ENCODE data around the gene CMIP. TPM values are rescaled to one million over a fixed set of nuclear protein-coding genes. Genes with fewer than 3 reads are reported as not detected.

CMIP gene
- total and polyA plus RNA-seq, 10 of the 15 experiments (the other 5 are each of a cell fraction or from before 2014, with no cell fraction given), result 1.2 to 43.2 (median 4.4) TPM

DNA sequence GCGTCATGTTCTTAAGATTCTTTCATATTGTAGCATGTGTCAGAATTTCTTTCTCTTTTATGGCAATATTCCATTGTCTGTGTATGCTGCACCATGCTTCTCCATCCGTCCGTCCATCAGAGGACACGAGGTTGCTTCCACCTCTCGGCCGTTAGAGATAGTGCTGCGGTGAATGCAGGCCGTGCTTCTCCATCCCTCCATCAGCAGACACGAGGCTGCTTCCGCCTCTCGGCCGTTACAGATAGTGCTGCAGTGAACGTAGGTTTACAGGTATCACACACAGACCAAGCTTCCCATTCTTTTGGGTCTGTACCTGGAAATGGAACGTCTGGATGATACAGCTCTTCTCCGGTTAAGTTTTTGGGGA is 113.5 kb downstream of the CMIP start:
- Histone ChIP-seq H3K79me2 (ENCODE audit: control insufficient read depth, insufficient read depth, low read length) (no peaks in the 10 kb centered on the region; the same call in none of the 2 replicates), H4K20me1 (ENCODE audit: control insufficient read depth, insufficient read depth) (no peaks in the 10 kb centered on the region; the same call in 1 of the 2 replicates), H3K27ac (ENCODE audit: control insufficient read depth, insufficient read depth) (no peak overlapping the region), H2AFZ (ENCODE audit: control insufficient read depth, low read depth, low read length) (no peak overlapping the region), H3K9me3 (replicated peaks; ENCODE audit: control insufficient read depth, insufficient read depth, low read length) (no peaks in the 10 kb centered on the region; the same call in 2 of the 3 replicates), H3K4me2 (ENCODE audit: control insufficient read depth, insufficient read depth) (no peak overlapping the region), H3K4me3 (no peak overlapping the region), H3K27me3 (replicated peaks in 1 of 2; ENCODE audit: control insufficient read depth in 2 of 2, insufficient read depth in 2 of 2, low read length in 1 of 2) (no peaks in the 10 kb centered on the region), H3K9ac (ENCODE audit: control insufficient read depth, insufficient read depth, low read length) (no peak overlapping the region), H3K4me1 (ENCODE audit: control insufficient read depth, insufficient read depth, low read length) (no peaks in the 10 kb centered on the region), H3K36me3 (ENCODE audit: control insufficient read depth in 2 of 2, insufficient read depth in 2 of 2, low read length in 1 of 2) (peaks cover 0 to 2% of the 10 kb centered on the region in 2 experiments; a peak in 3 of 4 replicates)
- in situ Hi-C loops (cut with MboI), result no loop called here
- FAIRE-seq (no peak), DNase-seq (ENCODE audit: low read depth, low spot score) (no peak), ATAC-seq (no peak)
- ChIA-PET POLR2A (no interaction called here), CTCF (no interaction called here), RAD21 (ENCODE audit: unreplicated experiment) (no interaction called here), SMC1A (ENCODE audit: uncharacterized antibody, unreplicated experiment) (interaction anchor here (0.5 kb wide), 1 partner anchor 155 kb away, joined by 3 read pairs; no protein-coding TSS in a partner anchor)
- no TSS peak for BruUV-seq (replicated peaks)
- 95% methylated on average over 15 of the region's 15 CpGs for WGBS (ENCODE audit: insufficient coverage, insufficient replicate concordance, low lambda C conversion rate, missing lambda C conversion rate)
- TF ChIP-seq EP300 (IDR thresholded peaks at IDR 0.05; ENCODE audit: borderline replicate concordance in 1 of 2, control insufficient read depth in 1 of 2, low read depth in 2 of 2, low read length in 2 of 2) (no peak), TCF3 (IDR thresholded peaks at IDR 0.05; ENCODE audit: borderline replicate concordance, insufficient read depth, low read depth, low read length) (no peak), BACH1 (IDR thresholded peaks at IDR 0.05; ENCODE audit: borderline replicate concordance) (no peak), ZNF622 (IDR thresholded peaks at IDR 0.05) (no peak)
- TF ChIP-seq, protein P1, sequence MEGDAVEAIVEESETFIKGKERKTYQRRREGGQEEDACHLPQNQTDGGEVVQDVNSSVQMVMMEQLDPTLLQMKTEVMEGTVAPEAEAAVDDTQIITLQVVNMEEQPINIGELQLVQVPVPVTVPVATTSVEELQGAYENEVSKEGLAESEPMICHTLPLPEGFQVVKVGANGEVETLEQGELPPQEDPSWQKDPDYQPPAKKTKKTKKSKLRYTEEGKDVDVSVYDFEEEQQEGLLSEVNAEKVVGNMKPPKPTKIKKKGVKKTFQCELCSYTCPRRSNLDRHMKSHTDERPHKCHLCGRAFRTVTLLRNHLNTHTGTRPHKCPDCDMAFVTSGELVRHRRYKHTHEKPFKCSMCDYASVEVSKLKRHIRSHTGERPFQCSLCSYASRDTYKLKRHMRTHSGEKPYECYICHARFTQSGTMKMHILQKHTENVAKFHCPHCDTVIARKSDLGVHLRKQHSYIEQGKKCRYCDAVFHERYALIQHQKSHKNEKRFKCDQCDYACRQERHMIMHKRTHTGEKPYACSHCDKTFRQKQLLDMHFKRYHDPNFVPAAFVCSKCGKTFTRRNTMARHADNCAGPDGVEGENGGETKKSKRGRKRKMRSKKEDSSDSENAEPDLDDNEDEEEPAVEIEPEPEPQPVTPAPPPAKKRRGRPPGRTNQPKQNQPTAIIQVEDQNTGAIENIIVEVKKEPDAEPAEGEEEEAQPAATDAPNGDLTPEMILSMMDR (IDR thresholded peaks at IDR 0.05 in 2 of 3, conservative IDR thresholded peaks at IDR 0.05 in 1 of 3; ENCODE audit: control insufficient read depth in 2 of 3, extremely low read depth in 1 of 3, insufficient read depth in 1 of 3, low read depth in 3 of 3, low read length in 3 of 3), result no peak
- intact Hi-C loops (cut with micrococcal nuclease; ENCODE audit: unreplicated experiment), result no loop called here

All from GM12878 (cell line).